ENCODE measurements around the gene ASTN2.

The ASTN2 gene

DNA sequence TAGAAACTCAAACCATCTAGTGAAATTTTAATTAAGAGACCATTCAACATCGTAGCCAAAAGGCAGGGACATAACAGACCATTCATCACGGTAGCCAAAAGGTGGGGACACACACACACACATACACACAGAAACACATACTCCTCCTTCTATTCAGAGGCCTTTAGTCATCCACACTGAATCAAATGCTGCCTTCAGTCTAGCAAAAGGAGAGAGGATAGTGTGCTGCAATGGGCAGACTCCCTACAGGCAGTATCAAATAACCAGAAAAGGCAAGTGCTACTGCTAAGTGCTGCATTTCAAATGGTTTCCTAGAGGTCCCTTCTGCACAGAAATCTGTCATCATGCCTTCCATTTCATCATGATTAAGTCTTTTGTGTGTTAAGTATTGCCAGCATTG is 423.8 kb downstream of the ASTN2 start:
- peaks cover 7% of the 10 kb centered on the region for H3K4me1 ChIP-seq (ENCODE audit: control insufficient read depth, insufficient read depth, low read length)
- no peak overlapping the region for H3K4me3 ChIP-seq (ENCODE audit: low read depth, low read length)
- no peak overlapping the region for H3K9ac ChIP-seq (ENCODE audit: low read length)
- H3K27ac ChIP-seq (ENCODE audit: low read depth, low read length) = no peak overlapping the region
- H3K36me3 ChIP-seq (ENCODE audit: control insufficient read depth, insufficient read depth, low read length) = no peaks in the 10 kb centered on the region
- H3K9me3 ChIP-seq (ENCODE audit: control insufficient read depth, insufficient read depth, low read depth, low read length) = no peaks in the 10 kb centered on the region
- no peaks in the 10 kb centered on the region for H3K27me3 ChIP-seq (ENCODE audit: control insufficient read depth, insufficient read depth, low read length)

DNA sequence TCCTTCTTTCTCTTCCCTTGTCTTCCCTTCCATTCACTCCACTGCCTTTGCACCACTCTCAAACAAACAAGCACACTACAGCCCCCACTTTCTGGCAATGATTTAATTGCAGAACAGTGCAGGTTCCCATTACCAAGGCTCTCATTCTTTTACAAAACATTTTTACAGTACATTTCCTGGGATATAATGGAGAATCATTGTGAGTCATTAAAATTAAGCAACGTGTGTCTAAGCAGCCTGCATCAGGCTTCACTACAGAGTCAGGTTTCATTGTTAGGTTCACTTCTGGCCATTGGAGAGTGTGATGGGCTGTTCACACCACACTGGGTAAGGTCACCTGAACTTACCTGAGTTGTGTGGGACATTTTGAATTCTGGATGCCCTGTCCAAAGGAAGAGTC is 424.3 kb downstream of the ASTN2 start:
- Histone ChIP-seq H3K4me1 (ENCODE audit: control insufficient read depth, insufficient read depth, low read length) (peaks cover 12% of the 10 kb centered on the region), H3K27me3 (ENCODE audit: control insufficient read depth, insufficient read depth, low read length) (no peaks in the 10 kb centered on the region), H3K36me3 (ENCODE audit: control insufficient read depth, insufficient read depth, low read length) (no peaks in the 10 kb centered on the region), H3K9ac (ENCODE audit: low read length) (no peak overlapping the region), H3K27ac (ENCODE audit: low read depth, low read length) (no peak overlapping the region), H3K9me3 (ENCODE audit: control insufficient read depth, insufficient read depth, low read depth, low read length) (no peaks in the 10 kb centered on the region), H3K4me3 (ENCODE audit: low read depth, low read length) (no peak overlapping the region)

DNA sequence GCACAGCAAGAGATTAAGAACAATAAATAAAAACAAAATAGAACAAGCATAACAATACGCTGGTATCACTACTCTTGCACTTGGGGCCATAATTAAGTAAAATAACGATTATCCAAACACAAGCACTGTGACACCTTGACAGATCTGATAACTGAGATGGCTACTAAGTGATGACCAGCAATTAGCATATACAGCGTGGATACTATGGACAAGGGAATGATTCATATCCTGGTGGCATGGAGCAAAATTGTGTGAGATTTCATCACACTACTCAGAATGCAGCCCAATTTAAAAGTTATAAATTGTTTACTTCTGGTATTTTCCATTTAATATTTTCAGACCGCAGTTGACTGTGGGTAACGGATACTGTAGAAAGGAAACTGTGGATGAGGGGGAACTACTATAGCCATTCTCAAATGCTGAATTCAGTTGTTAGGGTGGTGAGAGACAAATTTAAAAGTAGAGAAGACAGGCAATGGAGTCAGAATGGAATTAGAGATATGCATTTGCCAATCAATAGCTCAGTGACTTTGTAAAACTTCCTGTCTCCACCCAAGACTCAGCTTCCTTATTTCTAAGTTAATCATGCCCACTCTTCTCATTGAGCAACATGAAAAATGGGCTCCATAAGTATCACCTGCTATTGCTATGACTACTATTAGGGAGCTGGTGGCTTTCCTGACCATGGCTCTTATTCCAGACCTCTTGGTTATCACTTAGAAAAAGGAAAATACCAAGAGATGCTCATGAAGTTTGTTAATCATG is 427.0 kb downstream of the ASTN2 start:
- no peak overlapping the region for H3K27ac ChIP-seq (ENCODE audit: low read depth, low read length)
- H3K4me1 ChIP-seq (ENCODE audit: control insufficient read depth, insufficient read depth, low read length) = peaks cover 19% of the 10 kb centered on the region
- no peak overlapping the region for H3K4me3 ChIP-seq (ENCODE audit: low read depth, low read length)
- no peak overlapping the region for H3K9ac ChIP-seq (ENCODE audit: low read length)
- H3K27me3 ChIP-seq (ENCODE audit: control insufficient read depth, insufficient read depth, low read length) = no peaks in the 10 kb centered on the region
- H3K36me3 ChIP-seq (ENCODE audit: control insufficient read depth, insufficient read depth, low read length) = no peaks in the 10 kb centered on the region
- no peaks in the 10 kb centered on the region for H3K9me3 ChIP-seq (ENCODE audit: control insufficient read depth, insufficient read depth, low read depth, low read length)

DNA sequence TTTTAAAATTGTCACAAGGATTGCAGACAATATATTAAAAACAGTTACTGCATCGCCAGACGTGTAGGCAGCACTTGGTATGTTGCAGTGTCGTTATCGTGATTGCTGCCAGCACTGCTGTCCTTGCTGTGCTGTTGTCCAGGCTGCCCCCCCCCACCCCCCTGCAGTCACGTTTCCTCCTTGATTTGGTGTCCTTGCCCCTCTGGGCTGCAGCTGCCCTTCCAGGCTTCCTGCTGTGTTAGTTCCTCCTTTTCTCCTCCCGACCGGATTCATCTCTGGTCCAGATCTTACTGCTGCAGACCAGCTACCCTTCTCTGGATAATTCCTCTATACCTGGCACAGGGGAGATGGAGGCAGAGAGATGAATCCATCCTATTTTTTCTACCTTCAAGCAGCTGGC is 428.8 kb downstream of the ASTN2 start:
- Histone ChIP-seq H3K4me3 (ENCODE audit: low read depth, low read length) (no peak overlapping the region), H3K4me1 (ENCODE audit: control insufficient read depth, insufficient read depth, low read length) (peaks cover 19% of the 10 kb centered on the region), H3K9me3 (ENCODE audit: control insufficient read depth, insufficient read depth, low read depth, low read length) (no peaks in the 10 kb centered on the region), H3K27ac (ENCODE audit: low read depth, low read length) (no peak overlapping the region), H3K27me3 (ENCODE audit: control insufficient read depth, insufficient read depth, low read length) (no peaks in the 10 kb centered on the region), H3K36me3 (ENCODE audit: control insufficient read depth, insufficient read depth, low read length) (no peaks in the 10 kb centered on the region), H3K9ac (ENCODE audit: low read length) (no peak overlapping the region)

DNA sequence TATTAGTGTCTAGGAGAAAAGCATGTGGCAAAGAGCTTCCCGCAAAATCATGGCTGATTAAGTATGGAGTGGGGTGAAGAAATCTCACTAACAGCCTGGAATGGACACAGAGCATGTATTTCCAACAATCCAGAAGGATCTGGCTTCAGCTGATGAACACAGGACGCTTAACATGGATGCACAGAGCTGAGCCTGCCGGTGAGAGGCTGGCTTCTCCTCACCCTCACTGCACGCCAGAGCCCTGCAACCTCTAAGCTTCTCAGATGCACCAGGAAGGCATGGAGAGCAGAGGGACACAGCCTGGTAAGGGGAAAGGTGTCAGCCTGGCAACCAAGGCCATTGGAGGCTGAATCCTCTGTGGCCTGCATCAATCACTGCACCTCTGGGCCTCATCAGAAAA is 429.3 kb downstream of the ASTN2 start:
- no peak overlapping the region for H3K27ac ChIP-seq (ENCODE audit: low read depth, low read length)

DNA sequence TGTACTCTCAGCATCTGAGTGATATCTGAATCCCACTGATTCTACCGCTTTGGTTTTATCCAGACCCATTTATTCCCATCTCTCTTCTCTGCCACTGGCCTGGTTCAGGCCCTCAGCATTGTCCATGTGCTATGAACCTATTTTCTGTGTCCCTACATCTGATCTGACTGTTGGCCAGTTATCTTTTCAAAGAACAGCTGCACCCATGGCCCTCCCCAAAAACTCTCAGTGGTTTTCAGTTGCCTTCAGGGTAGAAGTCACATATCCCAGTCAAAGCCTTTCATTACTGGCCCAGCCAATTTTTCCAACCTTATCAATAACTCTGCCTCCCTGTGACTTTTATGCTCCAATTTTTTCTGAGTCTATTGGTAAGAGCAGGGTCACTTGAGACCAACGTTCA is 430.7 kb downstream of the ASTN2 start:
- no peak overlapping the region for H3K4me3 ChIP-seq (ENCODE audit: low read depth, low read length)
- H3K27ac ChIP-seq (ENCODE audit: low read depth, low read length) = no peak overlapping the region
- no peaks in the 10 kb centered on the region for H3K27me3 ChIP-seq (ENCODE audit: control insufficient read depth, insufficient read depth, low read length)
- H3K36me3 ChIP-seq (ENCODE audit: control insufficient read depth, insufficient read depth, low read length) = no peaks in the 10 kb centered on the region
- no peak overlapping the region for H3K9ac ChIP-seq (ENCODE audit: low read length)
- H3K4me1 ChIP-seq (ENCODE audit: control insufficient read depth, insufficient read depth, low read length) = peaks cover 25% of the 10 kb centered on the region
- no peaks in the 10 kb centered on the region for H3K9me3 ChIP-seq (ENCODE audit: control insufficient read depth, insufficient read depth, low read depth, low read length)

More for the DNA sequence above, 429.3 kb downstream of the ASTN2 start:
- Histone ChIP-seq H3K9me3 (ENCODE audit: control insufficient read depth, insufficient read depth, low read depth, low read length) (no peaks in the 10 kb centered on the region), H3K36me3 (ENCODE audit: control insufficient read depth, insufficient read depth, low read length) (no peaks in the 10 kb centered on the region), H3K9ac (ENCODE audit: low read length) (no peak overlapping the region), H3K27me3 (ENCODE audit: control insufficient read depth, insufficient read depth, low read length) (no peaks in the 10 kb centered on the region), H3K4me3 (ENCODE audit: low read depth, low read length) (no peak overlapping the region), H3K4me1 (ENCODE audit: control insufficient read depth, insufficient read depth, low read length) (peaks cover 19% of the 10 kb centered on the region)

DNA sequence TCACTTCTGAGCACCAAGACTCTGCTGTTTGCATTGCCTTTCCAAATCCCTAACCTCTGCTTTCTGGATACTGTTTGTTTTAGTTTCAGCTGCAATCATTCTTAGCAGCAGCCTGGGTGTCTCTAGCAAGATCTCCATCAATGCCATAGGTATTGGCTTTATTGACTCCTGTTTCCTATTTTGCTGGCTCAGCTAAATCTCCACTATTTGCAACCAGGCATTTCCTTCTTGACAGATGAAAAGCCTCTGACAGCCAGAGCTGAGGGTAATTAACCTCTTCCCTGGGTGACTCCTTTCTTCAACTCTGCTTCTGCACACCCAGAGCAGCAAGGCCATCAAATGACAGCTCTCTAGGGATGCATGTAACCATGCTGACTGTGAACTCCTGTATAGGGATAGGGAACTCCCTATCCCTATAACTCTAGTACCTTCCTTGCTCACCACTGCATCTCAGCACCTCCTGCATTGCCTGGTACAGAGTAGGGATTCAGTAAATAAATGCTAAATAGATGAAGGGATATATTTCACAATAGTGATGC is 434.2 kb downstream of the ASTN2 start:
- no peak overlapping the region for H3K27ac ChIP-seq (ENCODE audit: low read depth, low read length)
- peaks cover 24% of the 10 kb centered on the region for H3K4me1 ChIP-seq (ENCODE audit: control insufficient read depth, insufficient read depth, low read length)
- H3K27me3 ChIP-seq (ENCODE audit: control insufficient read depth, insufficient read depth, low read length) = no peaks in the 10 kb centered on the region
- no peak overlapping the region for H3K9ac ChIP-seq (ENCODE audit: low read length)
- H3K36me3 ChIP-seq (ENCODE audit: control insufficient read depth, insufficient read depth, low read length) = no peaks in the 10 kb centered on the region
- H3K4me3 ChIP-seq (ENCODE audit: low read depth, low read length) = no peak overlapping the region
- no peaks in the 10 kb centered on the region for H3K9me3 ChIP-seq (ENCODE audit: control insufficient read depth, insufficient read depth, low read depth, low read length)

DNA sequence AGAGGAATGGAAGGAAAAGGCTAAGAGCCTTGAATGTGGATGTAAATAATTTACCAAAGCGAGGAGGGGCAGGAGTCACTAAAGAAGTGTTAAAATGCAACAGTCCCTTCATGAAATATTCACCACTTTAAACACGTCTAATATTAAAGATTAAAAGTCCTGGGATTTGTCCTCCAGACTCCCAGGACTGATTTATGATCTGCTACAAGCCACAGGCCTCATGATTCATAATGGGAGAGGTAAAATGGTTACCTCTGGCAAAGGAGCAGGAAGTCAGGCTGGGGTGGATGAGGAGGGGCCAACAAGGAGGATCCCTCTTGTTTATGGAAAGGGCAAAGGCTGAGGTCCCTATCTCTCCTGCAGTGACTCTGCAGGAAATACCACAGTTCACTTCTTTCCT is 435.4 kb downstream of the ASTN2 start:
- Histone ChIP-seq H3K4me1 (ENCODE audit: control insufficient read depth, insufficient read depth, low read length) (peaks cover 16% of the 10 kb centered on the region), H3K27ac (ENCODE audit: low read depth, low read length) (no peak overlapping the region), H3K9ac (ENCODE audit: low read length) (no peak overlapping the region), H3K36me3 (ENCODE audit: control insufficient read depth, insufficient read depth, low read length) (no peaks in the 10 kb centered on the region), H3K27me3 (ENCODE audit: control insufficient read depth, insufficient read depth, low read length) (no peaks in the 10 kb centered on the region), H3K9me3 (ENCODE audit: control insufficient read depth, insufficient read depth, low read depth, low read length) (no peaks in the 10 kb centered on the region), H3K4me3 (ENCODE audit: low read depth, low read length) (no peak overlapping the region)

DNA sequence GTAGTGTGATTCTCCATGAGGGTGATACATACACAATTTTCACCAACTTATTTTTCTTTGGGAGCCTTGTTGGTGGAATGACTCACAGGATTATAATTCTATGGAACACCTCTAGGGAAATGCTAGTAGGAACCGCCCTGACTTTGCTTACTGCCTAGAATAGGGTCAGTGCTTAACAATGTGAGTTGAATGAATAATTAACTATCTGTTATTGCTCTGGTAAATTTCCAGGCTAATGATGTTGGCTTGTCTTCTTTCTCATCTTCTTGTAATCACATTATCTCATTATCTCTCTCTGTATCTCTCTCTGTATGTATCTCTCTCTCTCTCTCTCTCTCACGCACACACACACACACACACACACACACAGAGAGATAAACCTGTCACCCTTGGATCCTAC is 436.7 kb downstream of the ASTN2 start:
- no peaks in the 10 kb centered on the region for H3K9me3 ChIP-seq (ENCODE audit: control insufficient read depth, insufficient read depth, low read depth, low read length)
- no peak overlapping the region for H3K9ac ChIP-seq (ENCODE audit: low read length)
- no peaks in the 10 kb centered on the region for H3K36me3 ChIP-seq (ENCODE audit: control insufficient read depth, insufficient read depth, low read length)
- no peaks in the 10 kb centered on the region for H3K27me3 ChIP-seq (ENCODE audit: control insufficient read depth, insufficient read depth, low read length)
- no peak overlapping the region for H3K4me3 ChIP-seq (ENCODE audit: low read depth, low read length)
- no peak overlapping the region for H3K27ac ChIP-seq (ENCODE audit: low read depth, low read length)
- peaks cover 16% of the 10 kb centered on the region for H3K4me1 ChIP-seq (ENCODE audit: control insufficient read depth, insufficient read depth, low read length)

DNA sequence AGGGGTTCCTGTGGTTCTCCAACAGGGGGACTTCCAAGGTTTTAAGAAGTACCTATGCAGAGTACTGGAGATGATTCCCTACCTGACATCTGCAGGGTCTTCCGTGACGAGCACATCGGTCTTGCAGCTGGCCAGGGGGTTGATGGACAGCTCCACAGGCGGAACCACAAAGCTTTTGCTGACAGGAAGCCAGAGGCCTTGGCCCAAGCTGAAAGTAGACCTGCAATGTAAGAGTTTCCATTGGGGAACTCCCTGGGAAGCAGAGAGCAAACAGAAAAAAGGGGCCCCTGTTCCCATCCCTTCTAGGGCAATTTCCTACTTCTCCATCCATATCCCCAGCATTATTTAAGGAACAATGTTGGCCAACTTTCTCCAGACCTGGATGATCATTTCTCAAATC is 439.7 kb downstream of the ASTN2 start:
- Histone ChIP-seq H3K27me3 (ENCODE audit: control insufficient read depth, insufficient read depth, low read length) (no peaks in the 10 kb centered on the region), H3K9me3 (ENCODE audit: control insufficient read depth, insufficient read depth, low read depth, low read length) (no peaks in the 10 kb centered on the region), H3K9ac (ENCODE audit: low read length) (no peak overlapping the region), H3K27ac (ENCODE audit: low read depth, low read length) (no peak overlapping the region), H3K4me1 (ENCODE audit: control insufficient read depth, insufficient read depth, low read length) (peaks cover 16% of the 10 kb centered on the region), H3K4me3 (ENCODE audit: low read depth, low read length) (no peak overlapping the region), H3K36me3 (ENCODE audit: control insufficient read depth, insufficient read depth, low read length) (no peaks in the 10 kb centered on the region)

DNA sequence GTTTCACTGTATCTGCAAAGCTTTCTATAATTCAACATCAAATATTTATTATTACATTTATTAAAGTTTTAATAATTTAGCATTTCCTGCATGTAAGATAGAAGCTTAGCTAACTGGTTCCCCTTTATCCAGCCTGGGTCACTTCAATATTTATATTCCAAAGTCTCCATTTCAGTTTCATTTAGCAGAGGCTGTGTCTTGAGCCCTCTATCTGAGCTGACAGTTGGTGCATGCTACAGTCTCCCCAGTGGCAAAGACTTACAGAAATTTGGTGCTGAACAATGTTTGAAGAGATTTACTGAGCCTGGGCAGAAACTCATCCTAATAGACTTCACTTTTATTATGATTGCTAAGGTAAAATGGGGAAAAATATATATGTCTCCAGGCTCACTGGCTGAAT is 448.7 kb downstream of the ASTN2 start:
- H3K9ac ChIP-seq (ENCODE audit: low read length) = no peak overlapping the region
- H3K4me1 ChIP-seq (ENCODE audit: control insufficient read depth, insufficient read depth, low read length) = no peaks in the 10 kb centered on the region
- H3K27ac ChIP-seq (ENCODE audit: low read depth, low read length) = no peak overlapping the region
- H3K9me3 ChIP-seq (ENCODE audit: control insufficient read depth, insufficient read depth, low read depth, low read length) = no peaks in the 10 kb centered on the region
- H3K27me3 ChIP-seq (ENCODE audit: control insufficient read depth, insufficient read depth, low read length) = no peaks in the 10 kb centered on the region
- no peaks in the 10 kb centered on the region for H3K36me3 ChIP-seq (ENCODE audit: control insufficient read depth, insufficient read depth, low read length)
- H3K4me3 ChIP-seq (ENCODE audit: low read depth, low read length) = no peak overlapping the region

Data from HUES6 (cell line).